ENCODE results near the gene ACTN4. TPM values are rescaled to one million over a fixed set of nuclear protein-coding genes. Genes with fewer than 3 reads are reported as not detected.
"Not testable (repeated sequence)": the region's sequence is repeated elsewhere in the genome, so short reads cannot be mapped to it uniquely, and the experiment has no call there.

The ACTN4 gene
- total RNA-seq, 1 donor from 2014 or later, result 628 TPM

DNA sequence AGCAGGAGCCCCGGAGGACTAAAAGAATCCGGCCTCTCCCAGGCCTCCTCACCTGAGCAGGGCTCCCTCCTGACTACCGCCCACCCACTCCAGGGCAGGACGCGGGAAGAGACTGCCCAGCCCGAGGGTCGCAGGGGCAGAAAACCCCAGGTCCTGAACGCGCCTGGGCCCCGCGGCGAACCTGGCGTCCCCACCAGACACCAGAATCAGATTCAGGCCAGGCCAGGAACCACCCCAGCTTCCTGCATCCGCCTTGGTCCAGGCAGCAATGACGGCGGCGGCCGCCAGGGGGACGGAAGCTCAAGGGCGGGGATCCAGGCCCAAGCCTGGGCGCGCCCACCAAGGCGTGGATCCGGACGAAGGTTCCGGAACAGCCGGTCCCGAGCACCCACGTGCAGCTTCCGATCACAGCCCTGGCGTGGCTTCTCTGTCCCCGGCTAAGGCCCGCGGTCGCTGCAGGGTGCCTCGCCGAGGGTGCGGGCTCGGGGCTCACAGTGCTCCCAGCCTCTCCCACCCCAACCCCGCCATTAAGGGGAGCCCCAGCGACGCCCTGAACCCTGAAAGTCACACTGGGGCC is 122.3 kb downstream of the ACTN4 start:
- DNase-seq (ENCODE audit: low spot score), result peak; percentile 87

DNA sequence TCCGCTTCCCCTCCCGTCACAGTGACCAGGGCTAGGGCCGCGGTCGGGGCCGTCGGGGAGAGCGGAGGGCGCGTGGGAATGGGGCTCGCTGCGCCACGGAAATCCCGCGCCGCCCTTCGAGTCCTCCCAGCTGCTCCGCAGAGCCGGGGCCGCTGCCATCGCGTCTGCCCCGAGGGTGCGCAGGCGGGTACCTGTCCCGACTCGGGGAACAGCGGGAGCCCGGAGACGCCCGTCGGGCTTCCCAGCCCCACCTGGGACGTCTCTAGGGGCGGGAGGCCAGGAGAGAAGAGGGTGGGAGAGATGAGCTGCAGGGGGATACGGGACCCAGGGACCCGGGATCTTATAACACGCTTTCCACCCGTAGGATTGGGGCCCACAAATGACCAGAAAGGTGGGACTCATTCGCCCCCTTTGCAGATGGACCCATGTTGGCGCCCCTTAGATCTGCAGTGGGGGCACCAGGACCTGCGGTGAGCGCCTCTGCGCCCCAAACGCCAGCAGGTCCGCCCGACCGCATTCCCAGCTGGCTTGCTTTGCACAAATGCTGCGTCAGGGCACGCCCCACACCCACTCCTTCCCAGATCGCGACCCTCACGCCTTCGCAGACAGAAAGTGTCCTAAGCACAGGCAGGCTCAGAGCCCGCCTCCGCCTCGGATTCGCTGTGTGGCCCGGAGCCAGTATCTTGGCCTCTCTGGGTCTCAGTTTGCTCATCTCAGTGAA is 122.9 kb downstream of the ACTN4 start:
- not testable (repeated sequence) for DNase-seq (ENCODE audit: low spot score)

DNA sequence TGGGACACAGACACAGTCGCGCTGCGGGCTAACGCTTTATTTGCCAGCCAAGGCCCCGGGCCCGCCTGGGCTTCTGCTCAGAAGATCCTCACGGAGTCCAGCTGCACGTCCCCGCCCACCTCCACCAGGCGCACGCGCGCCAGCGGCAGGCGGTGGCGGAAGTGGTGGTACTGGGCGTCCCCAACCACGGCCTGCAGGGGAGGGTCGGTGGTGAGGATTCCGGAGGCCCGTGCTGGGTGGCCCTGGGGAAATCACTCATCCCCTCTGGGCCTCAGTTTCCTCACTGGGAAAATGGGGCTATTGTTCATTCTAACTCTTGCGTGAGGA is 123.5 kb downstream of the ACTN4 start:
- DNase-seq (ENCODE audit: low spot score), result not testable (repeated sequence)

DNA sequence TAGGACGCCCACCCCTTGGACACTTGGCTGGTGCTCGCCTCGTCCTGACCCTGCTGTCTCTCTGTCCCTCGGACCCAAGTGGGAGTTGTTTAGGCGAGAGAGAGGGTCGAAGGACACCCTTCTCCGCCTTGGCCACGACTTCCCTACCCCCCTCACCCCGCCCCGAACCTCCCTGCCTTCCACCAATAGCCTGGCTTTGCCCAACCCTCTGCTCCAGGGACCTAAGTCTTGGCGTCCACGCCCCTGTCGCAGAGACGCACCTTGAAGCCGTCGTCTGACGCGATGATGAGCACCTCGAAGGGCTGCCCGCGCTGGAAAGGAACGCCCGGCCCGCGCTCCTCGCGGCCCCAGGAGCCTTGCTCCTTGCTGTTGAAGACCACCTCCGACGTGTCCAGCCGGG is 124.1 kb downstream of the ACTN4 start:
- DNase-seq (ENCODE audit: low spot score), result not testable (repeated sequence)

DNA sequence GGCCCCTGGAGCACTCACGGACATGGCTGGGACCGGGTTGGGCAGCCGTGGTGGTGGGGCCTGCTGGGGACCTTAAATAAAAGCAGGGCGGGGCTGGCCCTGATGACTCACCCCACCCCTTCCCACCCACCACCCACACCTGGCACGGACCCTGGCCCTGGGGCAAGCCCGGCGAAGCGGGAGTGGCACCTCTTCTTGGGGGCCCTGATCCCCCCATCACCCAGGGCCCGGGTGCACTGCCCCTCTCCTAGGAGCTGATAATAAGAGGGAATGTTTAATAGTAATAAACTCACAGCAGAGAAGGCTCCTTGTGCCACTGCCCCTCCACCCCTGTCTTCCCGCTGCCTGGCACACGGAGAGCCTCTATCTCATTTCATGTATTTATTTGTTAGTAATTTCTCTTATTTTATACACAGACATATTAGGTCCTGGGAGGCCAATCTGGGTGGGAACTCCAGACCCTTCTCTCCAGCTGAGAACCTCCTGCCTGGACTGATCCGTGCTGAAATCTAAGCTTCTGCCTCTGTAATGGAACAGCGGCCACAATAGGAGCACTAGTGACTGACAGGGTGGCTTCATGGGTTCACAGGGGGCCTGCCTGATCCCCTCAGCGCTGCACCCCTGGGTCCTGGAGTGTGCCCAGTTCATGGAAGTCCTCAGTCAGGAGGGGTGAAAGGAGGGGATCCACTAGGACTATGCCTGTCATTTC is 126.2 kb downstream of the ACTN4 start, which contains the start of gene LGALS7:
LGALS7 (minus strand) TSS at position 49 of the 709 bp plus-strand sequence; CDS start at position 24, 25 bp downstream.
- no peak for DNase-seq (ENCODE audit: low spot score)

DNA sequence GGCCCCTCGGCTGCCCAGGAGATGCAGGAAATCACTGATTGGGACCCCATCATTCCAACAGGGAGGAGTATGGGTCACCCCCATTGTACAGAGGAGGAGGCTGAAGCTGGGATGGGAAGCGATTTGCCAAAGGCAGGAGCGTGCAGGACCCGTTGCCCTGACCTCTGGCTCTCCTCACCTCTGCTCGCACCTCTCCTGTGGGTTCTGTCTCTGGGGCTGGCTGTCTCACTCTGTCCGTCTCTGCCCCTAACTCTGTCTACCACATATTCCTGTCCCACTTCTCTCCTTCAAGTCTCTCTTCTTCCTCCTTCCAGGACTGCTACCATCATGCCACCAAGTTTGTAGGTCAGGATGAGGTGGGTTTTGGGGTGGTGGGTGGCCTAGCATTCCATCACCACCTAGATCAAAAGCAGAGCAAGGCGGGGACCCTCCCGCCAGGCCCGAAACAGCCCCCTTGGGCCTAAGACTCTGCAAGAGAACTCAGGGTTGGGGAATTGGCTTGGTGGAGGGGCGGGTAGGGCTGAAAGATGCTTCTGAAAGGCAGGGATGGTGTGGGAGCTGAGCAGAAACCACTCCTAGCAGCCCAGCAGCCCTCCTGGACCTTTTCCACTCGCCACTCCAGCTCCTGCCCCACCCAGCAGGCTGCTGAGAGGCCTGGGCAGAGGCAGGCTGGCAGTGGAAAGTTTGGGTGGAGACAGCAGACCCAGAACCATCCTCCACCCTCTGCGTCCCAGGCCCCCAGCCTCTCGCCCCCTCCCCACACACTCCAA is 126.9 kb downstream of the ACTN4 start:
- no peak for DNase-seq (ENCODE audit: low spot score)

DNA sequence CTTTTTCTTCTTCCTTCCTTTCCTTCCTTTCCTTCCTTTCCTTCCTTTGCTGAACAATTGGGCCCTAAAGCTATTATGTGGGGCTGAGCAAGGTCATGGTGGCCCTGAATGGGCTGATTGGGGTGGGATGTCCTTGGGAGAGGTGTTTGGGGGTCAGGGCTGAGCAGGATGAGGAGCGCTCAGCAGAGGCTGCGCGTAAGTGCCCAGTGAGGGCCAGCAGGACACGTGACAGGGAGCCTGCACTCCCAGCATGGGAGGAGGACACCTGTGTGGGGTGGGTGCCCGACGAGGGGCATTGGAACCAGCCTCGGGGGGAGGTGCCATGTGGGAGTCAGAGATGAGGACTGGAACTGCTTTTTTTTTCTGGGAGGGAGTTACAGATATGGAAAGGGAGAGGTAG is 131.3 kb downstream of the ACTN4 start:
- DNase-seq (ENCODE audit: low spot score), result no peak

DNA sequence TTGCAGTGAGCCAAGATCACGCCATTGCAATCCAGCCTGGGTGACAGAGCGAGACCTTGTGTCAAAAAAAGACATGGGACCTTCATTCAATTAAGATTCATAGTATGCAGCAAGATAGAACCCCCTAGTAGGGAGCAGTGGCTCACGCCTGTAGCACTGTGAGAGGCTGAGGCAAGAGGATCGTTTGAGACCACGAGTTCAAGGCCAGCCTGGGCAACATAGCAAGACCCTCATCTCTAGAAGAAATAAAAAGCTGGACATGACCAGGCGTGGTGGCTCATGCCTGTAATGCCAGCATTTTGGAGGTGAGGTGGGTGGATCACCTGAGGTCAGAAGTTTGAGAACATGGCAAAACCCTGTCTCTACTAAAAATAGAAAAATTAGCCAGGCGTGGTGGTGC is 133.0 kb downstream of the ACTN4 start:
- no peak for DNase-seq (ENCODE audit: low spot score)

DNA sequence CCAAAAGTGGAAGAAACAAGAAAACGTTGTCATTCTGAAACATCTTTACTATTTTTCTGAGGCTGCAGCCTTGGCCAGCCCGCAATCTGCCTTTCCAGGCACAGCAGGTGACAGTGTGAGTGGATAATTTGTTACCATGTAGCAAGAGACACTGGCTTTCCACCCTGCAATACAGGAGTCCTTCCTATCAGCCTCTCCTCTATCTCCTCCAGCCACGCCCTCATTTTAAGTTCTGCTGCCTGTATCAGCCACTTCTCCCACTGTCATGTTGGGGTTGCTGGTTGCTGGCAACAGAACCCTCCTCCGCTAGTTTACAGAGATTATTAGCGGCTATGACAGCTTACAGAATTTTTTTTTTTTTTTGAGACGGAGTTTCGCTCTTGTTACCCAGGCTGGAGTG is 133.6 kb downstream of the ACTN4 start:
- no peak for DNase-seq (ENCODE audit: low spot score)

Other genes with a start within 250 kb of the ACTN4 start
- 35.2 TPM for gene FAM98C, start 244.6 kb upstream of the ACTN4 start, total RNA-seq
- gene RASGRP4, start 221.4 kb upstream of the ACTN4 start, total RNA-seq, result 3.5 TPM
- 4.9 TPM for gene RYR1, start 214.0 kb upstream of the ACTN4 start, total RNA-seq
- 8.2 TPM for gene MAP4K1, start 29.7 kb upstream of the ACTN4 start, total RNA-seq
- 233 TPM for gene EIF3K, start 28.5 kb upstream of the ACTN4 start, total RNA-seq
- gene CAPN12, start 96.8 kb downstream of the ACTN4 start, total RNA-seq, result 206 TPM
- gene LGALS7, start 125.9 kb downstream of the ACTN4 start, total RNA-seq, result not detected
- gene LGALS7B, start 141.6 kb downstream of the ACTN4 start, total RNA-seq, result 3.1 TPM
- gene LGALS4, start 165.3 kb downstream of the ACTN4 start, total RNA-seq, result 1,935 TPM
- gene ECH1, start 184.1 kb downstream of the ACTN4 start, total RNA-seq, result 205 TPM
- 284 TPM for gene HNRNPL, start 202.3 kb downstream of the ACTN4 start, total RNA-seq
- gene RINL, start 230.6 kb downstream of the ACTN4 start, total RNA-seq, result 11.9 TPM